ENCODE measurements around the gene NCAPG2. TPM values are rescaled to one million over a fixed set of nuclear protein-coding genes. Genes with fewer than 3 reads are reported as not detected.

Gene NCAPG2
- polyA plus RNA-seq, 1 donor from 2014 or later, result 8.3 TPM

DNA sequence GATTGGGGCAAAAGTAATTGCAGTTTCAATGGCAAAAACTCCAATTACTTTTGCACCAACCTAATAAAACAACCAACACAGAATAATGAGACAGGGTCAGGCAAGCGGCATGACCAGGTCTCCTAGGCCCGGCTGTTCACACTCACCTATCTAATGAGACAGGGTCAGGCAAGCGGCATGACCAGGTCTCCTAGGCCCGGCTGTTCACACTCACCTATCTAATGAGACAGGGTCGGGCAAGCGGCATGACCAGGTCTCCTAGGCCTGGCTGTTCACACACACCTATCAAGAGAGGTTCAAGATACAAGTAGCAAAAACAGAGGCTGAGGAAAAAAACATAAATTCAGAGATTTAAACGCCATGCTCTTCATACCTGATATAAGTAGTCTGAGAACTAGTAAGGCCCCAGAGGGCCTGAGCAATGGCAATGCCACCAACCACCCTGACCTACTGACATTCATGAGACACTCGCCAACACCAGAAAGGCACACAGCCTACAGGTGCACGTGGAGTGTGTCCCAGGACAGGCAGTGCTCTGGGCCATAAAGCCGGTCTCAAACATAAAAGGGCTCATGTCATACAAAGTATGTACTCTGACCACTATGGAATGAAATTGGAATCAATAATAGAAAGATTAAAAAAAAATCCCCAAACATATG lies 40.6 kb upstream of the NCAPG2 start (continued):
- TF ChIP-seq SMC3 (conservative IDR thresholded peaks at IDR 0.05; ENCODE audit: poor library complexity), result no peak

DNA sequence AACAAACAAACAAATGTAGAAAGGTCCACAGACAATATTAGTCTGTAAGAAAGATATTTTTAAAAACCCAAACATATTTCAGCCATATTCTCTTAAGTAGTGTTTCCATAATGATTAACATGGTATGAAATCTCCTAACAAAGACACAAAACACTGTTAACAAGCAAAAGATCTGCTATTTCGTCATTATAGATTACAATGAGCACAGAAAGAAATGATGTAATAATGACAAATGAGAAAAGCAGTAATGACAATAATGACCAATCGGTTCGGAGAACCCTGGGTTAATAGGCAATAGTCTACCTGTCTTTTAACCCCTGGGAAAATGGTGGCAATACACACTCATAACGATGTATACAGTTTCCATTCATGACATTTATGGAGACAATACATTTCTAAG lies 39.5 kb upstream of the NCAPG2 start:
- TF ChIP-seq, protein P1, sequence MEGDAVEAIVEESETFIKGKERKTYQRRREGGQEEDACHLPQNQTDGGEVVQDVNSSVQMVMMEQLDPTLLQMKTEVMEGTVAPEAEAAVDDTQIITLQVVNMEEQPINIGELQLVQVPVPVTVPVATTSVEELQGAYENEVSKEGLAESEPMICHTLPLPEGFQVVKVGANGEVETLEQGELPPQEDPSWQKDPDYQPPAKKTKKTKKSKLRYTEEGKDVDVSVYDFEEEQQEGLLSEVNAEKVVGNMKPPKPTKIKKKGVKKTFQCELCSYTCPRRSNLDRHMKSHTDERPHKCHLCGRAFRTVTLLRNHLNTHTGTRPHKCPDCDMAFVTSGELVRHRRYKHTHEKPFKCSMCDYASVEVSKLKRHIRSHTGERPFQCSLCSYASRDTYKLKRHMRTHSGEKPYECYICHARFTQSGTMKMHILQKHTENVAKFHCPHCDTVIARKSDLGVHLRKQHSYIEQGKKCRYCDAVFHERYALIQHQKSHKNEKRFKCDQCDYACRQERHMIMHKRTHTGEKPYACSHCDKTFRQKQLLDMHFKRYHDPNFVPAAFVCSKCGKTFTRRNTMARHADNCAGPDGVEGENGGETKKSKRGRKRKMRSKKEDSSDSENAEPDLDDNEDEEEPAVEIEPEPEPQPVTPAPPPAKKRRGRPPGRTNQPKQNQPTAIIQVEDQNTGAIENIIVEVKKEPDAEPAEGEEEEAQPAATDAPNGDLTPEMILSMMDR (IDR thresholded peaks at IDR 0.05; ENCODE audit: poor library complexity, severe bottlenecking), result no peak
- TF ChIP-seq RAD21 (conservative IDR thresholded peaks at IDR 0.05) (no peak), TAF1 (IDR thresholded peaks at IDR 0.05; ENCODE audit: low read depth) (no peak), EP300 (conservative IDR thresholded peaks at IDR 0.05; ENCODE audit: poor library complexity, severe bottlenecking) (no peak), MXI1 (conservative IDR thresholded peaks at IDR 0.05; ENCODE audit: poor library complexity, severe bottlenecking) (no peak), SMC3 (conservative IDR thresholded peaks at IDR 0.05; ENCODE audit: poor library complexity) (no peak), POLR2AphosphoS5 (IDR thresholded peaks at IDR 0.05) (no peak), EZH2 (IDR thresholded peaks at IDR 0.05; ENCODE audit: borderline replicate concordance, insufficient read depth, low read length, poor library complexity, severe bottlenecking) (no peak)
- TF ChIP-seq, protein P2, sequence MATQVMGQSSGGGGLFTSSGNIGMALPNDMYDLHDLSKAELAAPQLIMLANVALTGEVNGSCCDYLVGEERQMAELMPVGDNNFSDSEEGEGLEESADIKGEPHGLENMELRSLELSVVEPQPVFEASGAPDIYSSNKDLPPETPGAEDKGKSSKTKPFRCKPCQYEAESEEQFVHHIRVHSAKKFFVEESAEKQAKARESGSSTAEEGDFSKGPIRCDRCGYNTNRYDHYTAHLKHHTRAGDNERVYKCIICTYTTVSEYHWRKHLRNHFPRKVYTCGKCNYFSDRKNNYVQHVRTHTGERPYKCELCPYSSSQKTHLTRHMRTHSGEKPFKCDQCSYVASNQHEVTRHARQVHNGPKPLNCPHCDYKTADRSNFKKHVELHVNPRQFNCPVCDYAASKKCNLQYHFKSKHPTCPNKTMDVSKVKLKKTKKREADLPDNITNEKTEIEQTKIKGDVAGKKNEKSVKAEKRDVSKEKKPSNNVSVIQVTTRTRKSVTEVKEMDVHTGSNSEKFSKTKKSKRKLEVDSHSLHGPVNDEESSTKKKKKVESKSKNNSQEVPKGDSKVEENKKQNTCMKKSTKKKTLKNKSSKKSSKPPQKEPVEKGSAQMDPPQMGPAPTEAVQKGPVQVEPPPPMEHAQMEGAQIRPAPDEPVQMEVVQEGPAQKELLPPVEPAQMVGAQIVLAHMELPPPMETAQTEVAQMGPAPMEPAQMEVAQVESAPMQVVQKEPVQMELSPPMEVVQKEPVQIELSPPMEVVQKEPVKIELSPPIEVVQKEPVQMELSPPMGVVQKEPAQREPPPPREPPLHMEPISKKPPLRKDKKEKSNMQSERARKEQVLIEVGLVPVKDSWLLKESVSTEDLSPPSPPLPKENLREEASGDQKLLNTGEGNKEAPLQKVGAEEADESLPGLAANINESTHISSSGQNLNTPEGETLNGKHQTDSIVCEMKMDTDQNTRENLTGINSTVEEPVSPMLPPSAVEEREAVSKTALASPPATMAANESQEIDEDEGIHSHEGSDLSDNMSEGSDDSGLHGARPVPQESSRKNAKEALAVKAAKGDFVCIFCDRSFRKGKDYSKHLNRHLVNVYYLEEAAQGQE (IDR thresholded peaks at IDR 0.05; ENCODE audit: borderline replicate concordance), result no peak
- H3K36me3 ChIP-seq (ENCODE audit: insufficient read depth, low read length), result no peaks in the 10 kb centered on the region

DNA sequence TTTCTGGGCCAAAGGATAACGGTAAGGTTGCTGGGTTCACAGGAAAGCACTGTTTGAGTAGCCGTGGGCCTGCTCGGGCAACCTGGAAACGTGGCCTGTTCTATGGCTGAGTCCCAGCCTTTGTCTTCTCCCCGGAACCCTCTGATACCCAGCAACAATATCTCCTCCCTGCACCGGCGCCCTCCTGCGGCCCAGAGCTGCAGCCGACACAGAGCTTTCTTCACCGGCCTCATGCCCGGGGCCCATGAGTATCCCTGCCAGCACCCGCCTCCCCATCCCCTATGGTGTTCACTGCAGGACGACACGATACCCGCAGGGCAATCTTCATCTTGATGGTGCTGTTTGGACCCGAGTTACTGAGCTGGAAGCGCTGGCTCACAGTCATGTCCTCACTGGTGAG lies 38.6 kb upstream of the NCAPG2 start:
- Histone ChIP-seq H2AFZ (ENCODE audit: low read depth, low read length) (no peak overlapping the region), H3K27ac (ENCODE audit: low read length) (no peak overlapping the region)

More for the DNA sequence above, 39.5 kb upstream of the NCAPG2 start:
- no peak overlapping the region for H3K4me2 ChIP-seq (ENCODE audit: low read length)
- H3K9me3 ChIP-seq (ENCODE audit: low read length), result no peaks in the 10 kb centered on the region
- no peak overlapping the region for H2AFZ ChIP-seq (ENCODE audit: low read depth, low read length)
- no peak overlapping the region for H3K4me3 ChIP-seq (ENCODE audit: low read length)
- H4K20me1 ChIP-seq (ENCODE audit: insufficient read depth), result no peaks in the 10 kb centered on the region
- no peaks in the 10 kb centered on the region for H3F3A ChIP-seq (ENCODE audit: insufficient read depth, low read length, poor library complexity, severe bottlenecking)
- H3K9me2 ChIP-seq (ENCODE audit: insufficient read depth, low read length), result no peaks in the 10 kb centered on the region
- H3K9ac ChIP-seq (ENCODE audit: low read length), result no peak overlapping the region
- no peak overlapping the region for H3K27ac ChIP-seq (ENCODE audit: low read length)
- no peaks in the 10 kb centered on the region for H3K79me2 ChIP-seq (replicated peaks; ENCODE audit: insufficient read depth, low read length)
- no peaks in the 10 kb centered on the region for H3K27me3 ChIP-seq (ENCODE audit: insufficient read depth, low read depth, low read length)

More for the DNA sequence above, 38.6 kb upstream of the NCAPG2 start:
- H3K4me3 ChIP-seq (ENCODE audit: low read length), result no peak overlapping the region
- no peak overlapping the region for H3K9ac ChIP-seq (ENCODE audit: low read length)
- H3K9me2 ChIP-seq (ENCODE audit: insufficient read depth, low read length), result no peaks in the 10 kb centered on the region
- H3K9me3 ChIP-seq (ENCODE audit: low read length), result no peaks in the 10 kb centered on the region
- H3K27me3 ChIP-seq (ENCODE audit: insufficient read depth, low read depth, low read length), result no peaks in the 10 kb centered on the region
- H3K79me2 ChIP-seq (replicated peaks; ENCODE audit: insufficient read depth, low read length), result no peaks in the 10 kb centered on the region
- TF ChIP-seq, protein P2 (IDR thresholded peaks at IDR 0.05; ENCODE audit: borderline replicate concordance), result no peak
- no peak for TF ChIP-seq SMC3 (conservative IDR thresholded peaks at IDR 0.05; ENCODE audit: poor library complexity)
- no peak for TF ChIP-seq EP300 (conservative IDR thresholded peaks at IDR 0.05; ENCODE audit: poor library complexity, severe bottlenecking)
- TF ChIP-seq EZH2 (IDR thresholded peaks at IDR 0.05; ENCODE audit: borderline replicate concordance, insufficient read depth, low read length, poor library complexity, severe bottlenecking), result no peak
- no peak for TF ChIP-seq MXI1 (conservative IDR thresholded peaks at IDR 0.05; ENCODE audit: poor library complexity, severe bottlenecking)
- TF ChIP-seq, protein P1 (IDR thresholded peaks at IDR 0.05; ENCODE audit: poor library complexity, severe bottlenecking), result no peak
- TF ChIP-seq RAD21 (conservative IDR thresholded peaks at IDR 0.05), result no peak
- no peak for TF ChIP-seq POLR2AphosphoS5 (IDR thresholded peaks at IDR 0.05)
- TF ChIP-seq TAF1 (IDR thresholded peaks at IDR 0.05; ENCODE audit: low read depth), result no peak
- H3F3A ChIP-seq (ENCODE audit: insufficient read depth, low read length, poor library complexity, severe bottlenecking), result no peaks in the 10 kb centered on the region
- H4K20me1 ChIP-seq (ENCODE audit: insufficient read depth), result no peaks in the 10 kb centered on the region
- H3K36me3 ChIP-seq (ENCODE audit: insufficient read depth, low read length), result no peaks in the 10 kb centered on the region
- no peak overlapping the region for H3K4me2 ChIP-seq (ENCODE audit: low read length)
